GM12801 (cell line): ENCODE measurements around the gene U2SURP.

Source experiments
- CTCF ChIP-seq: IDR thresholded peaks from one replicate; pipeline ENCODE4 v1.5.1; 2011; ENCODE audit warnings: control low read depth; ENCODE audit not compliant: insufficient read length; ENCODE audit errors: extremely low read depth

The U2SURP gene

GRCh38 chr3:143056372-143056771, 55.0 kb downstream of the U2SURP start:
- no peak for TF ChIP-seq CTCF

DNA sequence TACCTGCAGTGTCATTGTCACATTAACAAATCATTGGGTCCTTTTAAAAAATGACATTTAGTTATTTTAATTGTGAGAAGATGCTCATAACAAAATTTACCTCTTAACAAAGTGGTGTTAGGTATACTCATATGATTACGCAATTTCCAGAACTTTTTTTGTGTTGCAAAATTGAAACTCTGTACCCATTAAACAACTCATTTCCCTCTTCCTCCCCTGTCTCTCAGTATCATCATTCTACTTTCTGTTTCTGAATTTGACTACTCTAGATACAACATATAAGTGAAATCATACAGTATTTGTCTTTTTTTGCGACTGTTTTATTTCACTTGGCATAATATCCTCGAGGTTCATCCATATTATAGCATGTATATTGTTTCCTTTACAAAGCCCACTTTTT, 59.5 kb downstream of the U2SURP start:
- no peak for TF ChIP-seq CTCF

- TF ChIP-seq CTCF, result no peak
Measured at GRCh38 chr3:143063018-143063417, 61.6 kb downstream of the U2SURP start.

- TF ChIP-seq CTCF, result no peak
Measured at GRCh38 chr3:143064777-143065176, 63.4 kb downstream of the U2SURP start.

DNA sequence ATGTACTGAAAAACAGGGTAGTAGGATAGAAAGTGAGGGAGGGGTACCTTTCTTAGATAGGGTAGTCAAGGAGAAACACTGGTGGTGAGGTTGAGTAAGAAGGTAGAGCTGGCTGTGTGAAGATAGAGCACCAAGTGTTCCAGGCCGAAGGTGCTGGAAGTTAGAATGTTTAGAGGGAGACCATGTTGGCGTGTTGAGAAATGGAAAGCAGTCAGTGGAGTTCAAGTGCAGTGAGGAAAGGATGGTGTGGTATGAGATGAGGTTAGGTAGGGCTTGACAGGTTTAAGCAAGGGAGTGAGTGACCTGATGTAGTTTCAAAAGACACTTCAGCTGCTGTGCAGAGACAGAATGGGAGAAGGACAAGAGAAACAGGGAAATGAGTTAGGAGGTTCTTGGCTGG, 64.0 kb downstream of the U2SURP start:
- TF ChIP-seq CTCF, result no peak

- TF ChIP-seq CTCF, result no peak
Measured at GRCh38 chr3:143066033-143066432, 64.7 kb downstream of the U2SURP start.

- no peak for TF ChIP-seq CTCF
Measured at GRCh38 chr3:143067201-143067600, 65.8 kb downstream of the U2SURP start.

DNA sequence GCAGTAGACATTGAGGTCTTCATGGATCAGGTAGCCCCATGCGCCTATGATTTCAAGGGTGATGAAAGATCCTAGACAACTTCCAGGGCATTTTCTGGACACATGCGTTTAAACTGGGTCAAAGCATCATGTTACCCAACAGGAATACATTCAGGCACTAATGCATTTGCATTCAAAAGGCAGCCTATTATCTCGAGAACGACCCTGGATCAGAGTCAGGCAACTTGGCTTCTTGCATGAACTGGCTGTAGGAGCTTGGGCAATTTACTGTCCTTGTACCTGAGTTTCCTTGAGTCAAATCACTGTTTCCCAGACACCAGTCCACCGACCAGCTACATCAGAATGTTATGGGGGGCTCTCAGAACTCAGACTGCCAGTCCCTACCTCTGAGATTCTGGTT, 66.7 kb downstream of the U2SURP start:
- TF ChIP-seq CTCF, result no peak
